SU-DHL-6 (cell line): Measurements from ENCODE around the gene ZNF333.

ENCODE experiments used
- CTCF ChIP-seq: fragments of 200-600 bp; sonication (generic); IDR thresholded peaks from one replicate; pipeline ENCODE4 v1.5.1; 2017; ENCODE audit warnings: antibody characterized with exemption, mild to moderate bottlenecking, low read length, moderate library complexity; ENCODE audit not compliant: insufficient read depth, poor library complexity, severe bottlenecking
- EZH2phosphoT487 ChIP-seq: fragments of 200-600 bp; sonication (generic), shearing (Covaris generic); conservative IDR thresholded peaks from 2 replicates; pipeline ENCODE4 v1.6.1; 2018; ENCODE audit warnings: mild to moderate bottlenecking, antibody characterized with exemption, low read length, moderate library complexity, mixed read lengths

GRCh38 chr19:14661372-14661924, 28.4 kb upstream of the ZNF333 start:
- TF ChIP-seq CTCF (no peak), EZH2phosphoT487 (no peak)
